Measurements from ENCODE around the gene AMIGO3. TPM values are rescaled to one million over a fixed set of nuclear protein-coding genes. Genes with fewer than 3 reads are reported as not detected.

Gene AMIGO3
- total and polyA plus RNA-seq, 10 of the 15 experiments (the other 5 are each of a cell fraction or from before 2014, with no cell fraction given): 0.07 to 1.3 (median 0.44) TPM; not detected in 3

DNA sequence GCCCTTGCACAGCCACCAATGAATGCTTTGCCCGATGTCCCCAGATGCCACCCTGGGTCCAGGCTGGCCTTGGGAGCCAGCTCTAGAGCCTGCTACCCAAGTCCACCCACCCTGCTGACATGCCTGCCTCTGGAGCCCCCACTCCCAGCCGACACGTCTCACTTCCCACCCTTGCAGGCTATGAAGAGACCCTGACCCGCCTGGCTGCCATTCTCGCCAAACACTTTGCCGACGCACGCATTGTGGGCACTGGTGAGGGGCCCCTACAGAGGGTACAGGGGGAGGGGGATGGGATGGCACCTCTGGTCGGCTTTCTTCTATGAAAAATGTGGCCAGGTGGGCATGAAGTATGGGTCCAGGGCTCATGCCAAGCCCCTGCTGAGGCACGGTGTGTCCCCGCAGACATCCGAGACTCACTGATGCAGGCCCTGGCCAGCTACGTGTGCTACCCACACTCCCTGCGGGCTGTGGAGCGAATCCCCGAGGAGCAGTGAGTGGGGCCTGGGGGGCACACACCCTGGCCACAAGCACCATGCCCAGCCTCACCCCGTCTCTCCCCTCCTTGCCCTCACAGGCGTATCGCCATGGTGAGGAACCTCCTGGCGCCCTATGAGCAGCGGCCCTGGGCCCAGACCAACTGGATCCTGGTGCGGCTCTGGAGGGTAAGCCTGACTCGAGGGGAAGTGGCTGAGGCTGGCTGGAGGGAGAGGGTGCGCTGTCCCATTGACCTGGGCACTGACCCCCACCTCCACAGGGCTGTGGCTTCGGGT lies 6.0 kb downstream of the AMIGO3 start:
- intact Hi-C loops (cut with micrococcal nuclease; ENCODE audit: unreplicated experiment): no loop called here
- in situ Hi-C loops (cut with MboI): no loop called here
- H3K4me2 ChIP-seq (ENCODE audit: control insufficient read depth, insufficient read depth): no peak overlapping the region
- TF ChIP-seq SMARCA5 (IDR thresholded peaks at IDR 0.05) (no peak), HDAC6 (IDR thresholded peaks at IDR 0.05; ENCODE audit: unreplicated experiment) (no peak), NFYA (IDR thresholded peaks at IDR 0.05; ENCODE audit: borderline replicate concordance, low read depth, low read length) (no peak), IKZF1 (conservative IDR thresholded peaks at IDR 0.05) (no peak), RFX5 (IDR thresholded peaks at IDR 0.05; ENCODE audit: low read depth, low read length) (no peak), POLR2A (IDR thresholded peaks at IDR 0.05; ENCODE audit: low read depth, low read length) (no peak), SIN3A (IDR thresholded peaks at IDR 0.05; ENCODE audit: low read depth, low read length) (no peak), BRCA1 (IDR thresholded peaks at IDR 0.05; ENCODE audit: low read depth, low read length) (no peak), EZH2 (IDR thresholded peaks at IDR 0.05; ENCODE audit: borderline replicate concordance, control insufficient read depth, low read depth, low read length) (no peak), CBX3 (IDR thresholded peaks at IDR 0.05; ENCODE audit: borderline replicate concordance, low read depth) (no peak), TBL1XR1 (IDR thresholded peaks at IDR 0.05; ENCODE audit: low read depth, low read length) (no peak), WRNIP1 (IDR thresholded peaks at IDR 0.05; ENCODE audit: borderline replicate concordance, low read depth, low read length) (no peak), NFIC (IDR thresholded peaks at IDR 0.05; ENCODE audit: low read depth, low read length) (no peak)
- TF ChIP-seq, protein P1, sequence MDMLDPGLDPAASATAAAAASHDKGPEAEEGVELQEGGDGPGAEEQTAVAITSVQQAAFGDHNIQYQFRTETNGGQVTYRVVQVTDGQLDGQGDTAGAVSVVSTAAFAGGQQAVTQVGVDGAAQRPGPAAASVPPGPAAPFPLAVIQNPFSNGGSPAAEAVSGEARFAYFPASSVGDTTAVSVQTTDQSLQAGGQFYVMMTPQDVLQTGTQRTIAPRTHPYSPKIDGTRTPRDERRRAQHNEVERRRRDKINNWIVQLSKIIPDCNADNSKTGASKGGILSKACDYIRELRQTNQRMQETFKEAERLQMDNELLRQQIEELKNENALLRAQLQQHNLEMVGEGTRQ (IDR thresholded peaks at IDR 0.05; ENCODE audit: borderline replicate concordance, low read depth, low read length): no peak
- TF ChIP-seq, protein P2, sequence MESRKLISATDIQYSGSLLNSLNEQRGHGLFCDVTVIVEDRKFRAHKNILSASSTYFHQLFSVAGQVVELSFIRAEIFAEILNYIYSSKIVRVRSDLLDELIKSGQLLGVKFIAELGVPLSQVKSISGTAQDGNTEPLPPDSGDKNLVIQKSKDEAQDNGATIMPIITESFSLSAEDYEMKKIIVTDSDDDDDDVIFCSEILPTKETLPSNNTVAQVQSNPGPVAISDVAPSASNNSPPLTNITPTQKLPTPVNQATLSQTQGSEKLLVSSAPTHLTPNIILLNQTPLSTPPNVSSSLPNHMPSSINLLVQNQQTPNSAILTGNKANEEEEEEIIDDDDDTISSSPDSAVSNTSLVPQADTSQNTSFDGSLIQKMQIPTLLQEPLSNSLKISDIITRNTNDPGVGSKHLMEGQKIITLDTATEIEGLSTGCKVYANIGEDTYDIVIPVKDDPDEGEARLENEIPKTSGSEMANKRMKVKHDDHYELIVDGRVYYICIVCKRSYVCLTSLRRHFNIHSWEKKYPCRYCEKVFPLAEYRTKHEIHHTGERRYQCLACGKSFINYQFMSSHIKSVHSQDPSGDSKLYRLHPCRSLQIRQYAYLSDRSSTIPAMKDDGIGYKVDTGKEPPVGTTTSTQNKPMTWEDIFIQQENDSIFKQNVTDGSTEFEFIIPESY (IDR thresholded peaks at IDR 0.05): no peak
- TF ChIP-seq, protein P3, sequence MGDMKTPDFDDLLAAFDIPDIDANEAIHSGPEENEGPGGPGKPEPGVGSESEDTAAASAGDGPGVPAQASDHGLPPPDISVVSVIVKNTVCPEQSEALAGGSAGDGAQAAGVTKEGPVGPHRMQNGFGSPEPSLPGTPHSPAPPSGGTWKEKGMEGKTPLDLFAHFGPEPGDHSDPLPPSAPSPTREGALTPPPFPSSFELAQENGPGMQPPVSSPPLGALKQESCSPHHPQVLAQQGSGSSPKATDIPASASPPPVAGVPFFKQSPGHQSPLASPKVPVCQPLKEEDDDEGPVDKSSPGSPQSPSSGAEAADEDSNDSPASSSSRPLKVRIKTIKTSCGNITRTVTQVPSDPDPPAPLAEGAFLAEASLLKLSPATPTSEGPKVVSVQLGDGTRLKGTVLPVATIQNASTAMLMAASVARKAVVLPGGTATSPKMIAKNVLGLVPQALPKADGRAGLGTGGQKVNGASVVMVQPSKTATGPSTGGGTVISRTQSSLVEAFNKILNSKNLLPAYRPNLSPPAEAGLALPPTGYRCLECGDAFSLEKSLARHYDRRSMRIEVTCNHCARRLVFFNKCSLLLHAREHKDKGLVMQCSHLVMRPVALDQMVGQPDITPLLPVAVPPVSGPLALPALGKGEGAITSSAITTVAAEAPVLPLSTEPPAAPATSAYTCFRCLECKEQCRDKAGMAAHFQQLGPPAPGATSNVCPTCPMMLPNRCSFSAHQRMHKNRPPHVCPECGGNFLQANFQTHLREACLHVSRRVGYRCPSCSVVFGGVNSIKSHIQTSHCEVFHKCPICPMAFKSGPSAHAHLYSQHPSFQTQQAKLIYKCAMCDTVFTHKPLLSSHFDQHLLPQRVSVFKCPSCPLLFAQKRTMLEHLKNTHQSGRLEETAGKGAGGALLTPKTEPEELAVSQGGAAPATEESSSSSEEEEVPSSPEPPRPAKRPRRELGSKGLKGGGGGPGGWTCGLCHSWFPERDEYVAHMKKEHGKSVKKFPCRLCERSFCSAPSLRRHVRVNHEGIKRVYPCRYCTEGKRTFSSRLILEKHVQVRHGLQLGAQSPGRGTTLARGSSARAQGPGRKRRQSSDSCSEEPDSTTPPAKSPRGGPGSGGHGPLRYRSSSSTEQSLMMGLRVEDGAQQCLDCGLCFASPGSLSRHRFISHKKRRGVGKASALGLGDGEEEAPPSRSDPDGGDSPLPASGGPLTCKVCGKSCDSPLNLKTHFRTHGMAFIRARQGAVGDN (IDR thresholded peaks at IDR 0.05): no peak
- ATAC-seq (no peak), FAIRE-seq (no peak), DNase-seq (ENCODE audit: low read depth, low spot score) (no peak)
- no TSS peak for BruUV-seq (replicated peaks)
- no peaks in the 10 kb centered on the region for H3K79me2 ChIP-seq (ENCODE audit: control insufficient read depth, insufficient read depth, low read length)
- no peak overlapping the region for H3K9ac ChIP-seq (ENCODE audit: control insufficient read depth, insufficient read depth, low read length)
- ChIA-PET RAD21 (ENCODE audit: unreplicated experiment) (no interaction called here), CTCF (interaction anchor here (1.8 kb wide), 1 partner anchor 10 kb away, joined by 5 read pairs; no protein-coding TSS in a partner anchor), SMC1A (ENCODE audit: uncharacterized antibody, unreplicated experiment) (no interaction called here), POLR2A (interaction anchor here (1.2 kb wide), 1 partner anchor 11 kb away, joined by 3 read pairs; no protein-coding TSS in a partner anchor)
- H3K9me3 ChIP-seq (replicated peaks; ENCODE audit: control insufficient read depth, insufficient read depth, low read length): no peaks in the 10 kb centered on the region; the same call in 2 of the 3 replicates
- H3K36me3 ChIP-seq (ENCODE audit: control insufficient read depth in 2 of 2, insufficient read depth in 2 of 2, low read length in 1 of 2): no peaks in the 10 kb centered on the region; a peak in 1 of 4 replicates
- H3K27ac ChIP-seq (ENCODE audit: control insufficient read depth, insufficient read depth): no peak overlapping the region
- no peaks in the 10 kb centered on the region for H3K27me3 ChIP-seq (replicated peaks in 1 of 2; ENCODE audit: control insufficient read depth in 2 of 2, insufficient read depth in 2 of 2, low read length in 1 of 2)
- no peak overlapping the region for H3K4me3 ChIP-seq
- WGBS (ENCODE audit: insufficient coverage, insufficient replicate concordance, low lambda C conversion rate, missing lambda C conversion rate): 85% methylated on average over 24 of the region's 25 CpGs
- no peak overlapping the region for H2AFZ ChIP-seq (ENCODE audit: control insufficient read depth, low read depth, low read length)
- H4K20me1 ChIP-seq (ENCODE audit: control insufficient read depth, insufficient read depth): no peaks in the 10 kb centered on the region
- no peaks in the 10 kb centered on the region for H3K4me1 ChIP-seq (ENCODE audit: control insufficient read depth, insufficient read depth, low read length)

Data from GM12878 (cell line).